Measurements from ENCODE around the gene NCLN. TPM values are rescaled to one million over a fixed set of nuclear protein-coding genes. Genes with fewer than 3 reads are reported as not detected.

Gene NCLN, protein sequence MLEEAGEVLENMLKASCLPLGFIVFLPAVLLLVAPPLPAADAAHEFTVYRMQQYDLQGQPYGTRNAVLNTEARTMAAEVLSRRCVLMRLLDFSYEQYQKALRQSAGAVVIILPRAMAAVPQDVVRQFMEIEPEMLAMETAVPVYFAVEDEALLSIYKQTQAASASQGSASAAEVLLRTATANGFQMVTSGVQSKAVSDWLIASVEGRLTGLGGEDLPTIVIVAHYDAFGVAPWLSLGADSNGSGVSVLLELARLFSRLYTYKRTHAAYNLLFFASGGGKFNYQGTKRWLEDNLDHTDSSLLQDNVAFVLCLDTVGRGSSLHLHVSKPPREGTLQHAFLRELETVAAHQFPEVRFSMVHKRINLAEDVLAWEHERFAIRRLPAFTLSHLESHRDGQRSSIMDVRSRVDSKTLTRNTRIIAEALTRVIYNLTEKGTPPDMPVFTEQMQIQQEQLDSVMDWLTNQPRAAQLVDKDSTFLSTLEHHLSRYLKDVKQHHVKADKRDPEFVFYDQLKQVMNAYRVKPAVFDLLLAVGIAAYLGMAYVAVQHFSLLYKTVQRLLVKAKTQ
- total RNA-seq, result 10 to 100 TPM; 60.6 to 92.9 TPM

DNA sequence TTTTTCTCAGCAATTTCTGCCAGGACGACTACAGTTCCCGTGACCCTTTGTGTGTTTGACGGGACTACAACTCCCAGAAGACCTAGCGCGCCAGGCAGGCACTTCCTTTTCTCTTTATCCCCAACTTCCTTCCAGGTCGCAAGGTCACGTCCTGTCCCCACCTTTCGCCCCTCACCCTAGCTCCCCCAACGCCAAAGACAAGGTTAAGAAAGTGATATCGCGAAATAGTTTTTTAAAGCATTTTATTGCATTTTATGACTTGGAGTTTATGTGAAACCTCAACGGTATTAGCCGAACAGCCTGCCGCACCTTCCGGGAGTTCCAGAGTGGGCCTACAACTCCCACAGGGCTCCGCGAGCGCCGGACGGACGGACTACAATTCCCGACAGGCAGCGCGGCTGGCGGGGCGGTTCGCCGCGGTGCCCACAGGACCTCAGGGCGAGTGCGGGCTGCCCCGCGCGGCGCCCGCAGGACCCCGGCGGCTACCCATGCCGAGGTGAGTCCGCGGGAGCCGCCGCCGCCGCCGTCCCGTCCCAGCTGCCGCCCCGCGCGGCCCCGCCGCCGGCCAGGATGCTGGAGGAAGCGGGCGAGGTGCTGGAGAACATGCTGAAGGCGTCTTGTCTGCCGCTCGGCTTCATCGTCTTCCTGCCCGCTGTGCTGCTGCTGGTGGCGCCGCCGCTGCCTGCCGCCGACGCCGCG lies at the start of gene NCLN:
TSS of gene NCLN (plus strand) at position 470 of the 699 bp plus-strand sequence. CDS start at position 571, 101 bp downstream.

DNA sequence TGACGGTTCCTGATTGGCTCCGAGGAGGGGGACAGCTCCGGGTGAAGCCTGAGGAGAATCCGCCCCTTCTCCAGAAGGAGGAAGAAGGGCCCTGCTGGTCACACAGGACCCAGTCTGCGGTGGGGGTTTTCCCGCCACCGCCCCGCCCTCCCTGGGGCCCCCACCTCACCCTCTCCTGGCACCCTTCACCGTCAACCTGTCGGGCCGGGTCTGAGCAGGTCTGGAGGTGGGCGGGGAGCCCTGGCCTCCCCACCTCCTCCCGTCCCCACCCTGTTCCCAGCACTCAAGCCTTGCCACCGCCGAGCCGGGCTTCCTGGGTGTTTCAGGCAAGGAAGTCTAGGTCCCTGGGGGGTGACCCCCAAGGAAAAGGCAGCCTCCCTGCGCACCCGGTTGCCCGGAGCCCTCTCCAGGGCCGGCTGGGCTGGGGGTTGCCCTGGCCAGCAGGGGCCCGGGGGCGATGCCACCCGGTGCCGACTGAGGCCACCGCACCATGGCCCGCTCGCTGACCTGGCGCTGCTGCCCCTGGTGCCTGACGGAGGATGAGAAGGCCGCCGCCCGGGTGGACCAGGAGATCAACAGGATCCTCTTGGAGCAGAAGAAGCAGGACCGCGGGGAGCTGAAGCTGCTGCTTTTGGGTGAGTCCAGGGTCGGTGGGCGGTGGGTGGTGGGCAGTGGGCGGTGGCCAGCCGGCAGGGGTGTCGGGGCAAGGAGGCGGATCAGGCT lies 49.6 kb upstream of the NCLN start, which contains the start of gene GNA15:
TSS of gene GNA15 (plus strand) at position 73 of the 723 bp plus-strand sequence. CDS start at position 491, 418 bp downstream.

DNA sequence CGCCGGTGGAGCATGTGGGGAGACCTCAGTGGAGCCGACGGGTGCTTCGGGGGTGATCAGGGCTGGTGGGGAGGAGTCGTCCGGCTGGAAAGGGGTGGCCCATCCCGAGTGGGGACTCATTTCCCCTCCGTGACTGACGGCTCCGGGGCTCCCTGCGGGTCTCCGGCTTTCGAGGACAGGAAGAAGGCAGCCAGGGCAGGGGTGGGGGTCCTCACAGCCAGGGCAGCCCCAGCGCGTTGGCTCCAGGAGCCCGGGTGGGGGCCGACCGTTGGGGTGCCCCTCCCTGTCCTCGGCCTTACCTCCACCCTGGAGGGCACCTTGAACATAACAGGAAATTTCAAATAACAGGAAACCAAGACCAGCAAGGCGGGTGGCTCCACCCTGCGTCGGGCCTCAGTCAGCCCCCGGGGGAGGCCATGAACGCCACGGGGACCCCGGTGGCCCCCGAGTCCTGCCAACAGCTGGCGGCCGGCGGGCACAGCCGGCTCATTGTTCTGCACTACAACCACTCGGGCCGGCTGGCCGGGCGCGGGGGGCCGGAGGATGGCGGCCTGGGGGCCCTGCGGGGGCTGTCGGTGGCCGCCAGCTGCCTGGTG lies 7.3 kb upstream of the NCLN start, which contains the start of gene S1PR4:
TSS of gene S1PR4 (plus strand) at position 393 of the 596 bp plus-strand sequence. CDS start at position 417, 24 bp downstream.

DNA sequence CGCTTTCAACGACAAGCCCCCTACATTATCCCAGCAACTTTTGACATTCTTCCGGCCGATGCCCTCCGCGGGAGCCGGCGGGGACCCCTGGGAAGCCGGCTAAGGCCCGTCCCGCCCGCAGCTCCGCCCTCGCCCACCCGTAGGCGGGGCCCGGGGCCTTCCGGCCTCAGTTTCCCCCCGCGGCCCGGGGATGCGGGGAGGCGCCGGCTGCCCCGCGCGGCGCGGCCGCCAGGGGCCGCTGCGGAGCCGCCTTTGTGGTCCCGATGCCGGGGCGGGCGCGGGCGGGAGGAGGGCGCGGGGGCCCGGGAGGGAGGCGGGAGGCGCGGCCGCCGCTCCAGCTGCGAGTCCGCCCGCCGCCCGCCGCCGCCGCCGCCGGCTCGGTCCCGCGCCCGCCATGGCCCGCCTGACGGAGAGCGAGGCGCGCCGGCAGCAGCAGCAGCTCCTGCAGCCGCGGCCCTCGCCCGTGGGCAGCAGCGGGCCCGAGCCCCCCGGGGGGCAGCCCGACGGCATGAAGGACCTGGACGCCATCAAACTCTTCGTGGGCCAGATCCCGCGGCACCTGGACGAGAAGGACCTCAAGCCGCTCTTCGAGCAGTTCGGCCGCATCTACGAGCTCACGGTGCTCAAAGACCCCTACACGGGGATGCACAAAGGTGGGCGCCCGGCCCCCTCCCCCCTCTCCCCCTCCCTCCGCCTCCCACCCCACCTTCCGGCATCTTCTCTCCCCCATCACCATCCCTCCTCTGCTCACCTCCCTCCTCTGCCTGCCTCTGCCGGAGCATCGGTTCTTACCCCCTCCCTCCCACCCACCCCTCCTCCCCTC lies 38.8 kb downstream of the NCLN start, which contains the start of gene CELF5:
TSS of gene CELF5 (plus strand) at position 316 of the 823 bp plus-strand sequence. CDS start at position 395, 79 bp downstream.

Other genes starting within 250 kb of the NCLN start
- gene ZNF77, start 241.0 kb upstream of the NCLN start, total RNA-seq, result 1 to 10 TPM; 3.1 to 4.3 TPM
- gene TLE6, start 208.4 kb upstream of the NCLN start, total RNA-seq, result 1 to 10 TPM; 2.7 to 2.8 TPM
- 1 to 10 TPM in 1 of 2 donors, under 1 TPM in 1; 0.33 to 1.0 TPM for gene TLE2, start 156.7 kb upstream of the NCLN start, total RNA-seq
- 100 to 1,000 TPM; 176 to 211 TPM for gene TLE5, start 123.4 kb upstream of the NCLN start, total RNA-seq
- 10 to 100 TPM; 68.1 to 73.6 TPM for gene GNA11, start 91.6 kb upstream of the NCLN start, total RNA-seq
- 1 to 10 TPM in 1 of 2 donors, not detected in 1; 2.1 TPM for gene GNA15, start 49.9 kb upstream of the NCLN start, total RNA-seq
- gene S1PR4, start 7.2 kb upstream of the NCLN start, total RNA-seq, result under 1 TPM in 1 of 2 donors, not detected in 1; 0.33 TPM
- not detected for gene CELF5, start 38.7 kb downstream of the NCLN start, total RNA-seq
- gene NFIC, start 180.7 kb downstream of the NCLN start, total RNA-seq, result 10 to 100 TPM; 32.7 to 39.6 TPM